ENCODE measurements around the gene ADAMTS5. TPM values are rescaled to one million over a fixed set of nuclear protein-coding genes. Genes with fewer than 3 reads are reported as not detected.

The ADAMTS5 gene
- polyA plus RNA-seq, 1 donor from 2014 or later, result 1.6 TPM

GRCh38 chr21:26962621-26963181 lies 4.2 kb downstream of the ADAMTS5 start:
- Histone ChIP-seq H3K9me2 (ENCODE audit: insufficient read depth, low read length) (no peaks in the 10 kb centered on the region), H3K9me3 (ENCODE audit: low read length) (no peaks in the 10 kb centered on the region), H3K27ac (ENCODE audit: low read length) (no peak overlapping the region), H3K4me3 (ENCODE audit: low read length) (no peak overlapping the region), H3F3A (ENCODE audit: insufficient read depth, low read length, poor library complexity, severe bottlenecking) (no peaks in the 10 kb centered on the region), H3K36me3 (ENCODE audit: insufficient read depth, low read length) (no peaks in the 10 kb centered on the region), H3K27me3 (ENCODE audit: insufficient read depth, low read depth, low read length) (peaks cover 30% of the 10 kb centered on the region), H4K20me1 (ENCODE audit: insufficient read depth) (no peaks in the 10 kb centered on the region), H3K4me2 (ENCODE audit: low read length) (no peak overlapping the region), H3K79me2 (replicated peaks; ENCODE audit: insufficient read depth, low read length) (no peaks in the 10 kb centered on the region), H3K9ac (ENCODE audit: low read length) (no peak overlapping the region), H2AFZ (ENCODE audit: low read depth, low read length) (no peak overlapping the region)
- TF ChIP-seq EZH2 (IDR thresholded peaks at IDR 0.05; ENCODE audit: borderline replicate concordance, insufficient read depth, low read length, poor library complexity, severe bottlenecking) (no peak), EP300 (conservative IDR thresholded peaks at IDR 0.05; ENCODE audit: poor library complexity, severe bottlenecking) (no peak), SMC3 (conservative IDR thresholded peaks at IDR 0.05; ENCODE audit: poor library complexity) (no peak), TAF1 (IDR thresholded peaks at IDR 0.05; ENCODE audit: low read depth) (no peak), RAD21 (conservative IDR thresholded peaks at IDR 0.05) (no peak), CTCF (IDR thresholded peaks at IDR 0.05; ENCODE audit: poor library complexity, severe bottlenecking) (no peak), REST (IDR thresholded peaks at IDR 0.05; ENCODE audit: borderline replicate concordance) (no peak), MXI1 (conservative IDR thresholded peaks at IDR 0.05; ENCODE audit: poor library complexity, severe bottlenecking) (no peak)

GRCh38 chr21:26961698-26962097 lies 5.2 kb downstream of the ADAMTS5 start:
- Histone ChIP-seq H3K27ac (ENCODE audit: low read length) (no peak overlapping the region), H3K9ac (ENCODE audit: low read length) (no peak overlapping the region), H3F3A (ENCODE audit: insufficient read depth, low read length, poor library complexity, severe bottlenecking) (no peaks in the 10 kb centered on the region), H3K4me2 (ENCODE audit: low read length) (no peak overlapping the region), H3K27me3 (ENCODE audit: insufficient read depth, low read depth, low read length) (peaks cover 21% of the 10 kb centered on the region), H2AFZ (ENCODE audit: low read depth, low read length) (no peak overlapping the region), H3K9me3 (ENCODE audit: low read length) (no peaks in the 10 kb centered on the region), H3K79me2 (replicated peaks; ENCODE audit: insufficient read depth, low read length) (no peaks in the 10 kb centered on the region), H3K9me2 (ENCODE audit: insufficient read depth, low read length) (no peaks in the 10 kb centered on the region), H3K4me3 (ENCODE audit: low read length) (no peak overlapping the region), H3K36me3 (ENCODE audit: insufficient read depth, low read length) (no peaks in the 10 kb centered on the region), H4K20me1 (ENCODE audit: insufficient read depth) (no peaks in the 10 kb centered on the region)
- no peak for TF ChIP-seq CTCF (IDR thresholded peaks at IDR 0.05; ENCODE audit: poor library complexity, severe bottlenecking)
- TF ChIP-seq EZH2 (IDR thresholded peaks at IDR 0.05; ENCODE audit: borderline replicate concordance, insufficient read depth, low read length, poor library complexity, severe bottlenecking), result no peak
- TF ChIP-seq TAF1 (IDR thresholded peaks at IDR 0.05; ENCODE audit: low read depth), result no peak
- TF ChIP-seq RAD21 (conservative IDR thresholded peaks at IDR 0.05), result no peak
- no peak for TF ChIP-seq SMC3 (conservative IDR thresholded peaks at IDR 0.05; ENCODE audit: poor library complexity)
- no peak for TF ChIP-seq EP300 (conservative IDR thresholded peaks at IDR 0.05; ENCODE audit: poor library complexity, severe bottlenecking)
- TF ChIP-seq POLR2AphosphoS5 (IDR thresholded peaks at IDR 0.05), result no peak
- TF ChIP-seq MXI1 (conservative IDR thresholded peaks at IDR 0.05; ENCODE audit: poor library complexity, severe bottlenecking), result no peak
- TF ChIP-seq REST (IDR thresholded peaks at IDR 0.05; ENCODE audit: borderline replicate concordance), result no peak

All from neural cell (in vitro differentiated cells).